Colon (tissue), 2 donors: ENCODE measurements around the gene RHOV.
"Not testable (repeated sequence)": the region's sequence is repeated elsewhere in the genome, so short reads cannot be mapped to it uniquely, and the experiment has no call there.

Experiments
- FAIRE-seq: peaks from 2 replicates; lab custom pipeline; 2012; peaks lifted over from hg19 to GRCh38; lab: Jason Lieb, UNC
- donor health status: control.
- donor health status: control.

RHOV gene

GRCh38 chr15:40872791-40873693 is 992 bp downstream of the RHOV start:
- no peak for FAIRE-seq

- no peak for FAIRE-seq
These were observed 2.1 kb downstream of the RHOV start for GRCh38 chr15:40871749-40872617.

- no peak for FAIRE-seq
These were observed 3.3 kb downstream of the RHOV start for GRCh38 chr15:40870716-40871115.

GRCh38 chr15:40869686-40870085 is 4.3 kb downstream of the RHOV start:
- no peak for FAIRE-seq

GRCh38 chr15:40867199-40867598 is 6.8 kb downstream of the RHOV start:
- FAIRE-seq: no peak

- no peak for FAIRE-seq
These were observed 10.3 kb downstream of the RHOV start for GRCh38 chr15:40863660-40864270.

- not testable (repeated sequence) for FAIRE-seq
These were observed 12.9 kb downstream of the RHOV start for GRCh38 chr15:40861147-40861546.

GRCh38 chr15:40859206-40859851 is 14.7 kb downstream of the RHOV start:
- no peak for FAIRE-seq

GRCh38 chr15:40858706-40859105 is 15.3 kb downstream of the RHOV start:
- no peak for FAIRE-seq

GRCh38 chr15:40857601-40858341 is 16.3 kb downstream of the RHOV start:
- no peak for FAIRE-seq

- no peak for FAIRE-seq
These were observed 17.3 kb downstream of the RHOV start for GRCh38 chr15:40856746-40857145.

- no peak for FAIRE-seq
These were observed 18.3 kb downstream of the RHOV start for GRCh38 chr15:40855706-40856234.

GRCh38 chr15:40854161-40854560 is 19.9 kb downstream of the RHOV start:
- no peak for FAIRE-seq

GRCh38 chr15:40853241-40853890 is 20.7 kb downstream of the RHOV start:
- no peak for FAIRE-seq

GRCh38 chr15:40852529-40852928 is 21.5 kb downstream of the RHOV start:
- no peak for FAIRE-seq

GRCh38 chr15:40850576-40851112 is 23.4 kb downstream of the RHOV start:
- no peak for FAIRE-seq

- no peak for FAIRE-seq
These were observed 26.6 kb downstream of the RHOV start for GRCh38 chr15:40847223-40847961.

GRCh38 chr15:40846841-40847222 is 27.2 kb downstream of the RHOV start:
- FAIRE-seq: no peak

GRCh38 chr15:40845511-40846284 is 28.3 kb downstream of the RHOV start:
- no peak for FAIRE-seq
